Activated CD4-positive, alpha-beta T cell treated with anti-CD3 and anti-CD28 coated beads, Interleukin-2, Interleukin-6, amounts not matched to agents 100 ng/mL and 50 ng/mL, durations not matched to agents 16 hours and 8 hours (primary cell): ENCODE results near the gene LARGE2.
"Not testable (repeated sequence)": the region's sequence is repeated elsewhere in the genome, so short reads cannot be mapped to it uniquely, and the experiment has no call there.

ENCODE experiments used
- DNase-seq: peaks from one replicate; pipeline ENCODE4 v3.0.0-alpha.2; 2020

LARGE2 gene

GRCh38 chr11:45896422-45896984 lies 26.0 kb upstream of the LARGE2 start:
- no peak for DNase-seq

- DNase-seq, result no peak
Observed at GRCh38 chr11:45897556-45897955, 24.9 kb upstream of the LARGE2 start.

- DNase-seq, result no peak
Observed at GRCh38 chr11:45899086-45899447, 23.4 kb upstream of the LARGE2 start.

GRCh38 chr11:45899448-45900174 lies 22.8 kb upstream of the LARGE2 start:
- DNase-seq, result peak; percentile 68

GRCh38 chr11:45900175-45900800 lies 22.2 kb upstream of the LARGE2 start:
- DNase-seq, result not testable (repeated sequence)

- no peak for DNase-seq
Observed at GRCh38 chr11:45900916-45901617, 21.4 kb upstream of the LARGE2 start.

GRCh38 chr11:45901626-45902025 lies 20.8 kb upstream of the LARGE2 start:
- DNase-seq, result no peak

- no peak for DNase-seq
Observed at GRCh38 chr11:45902452-45903380, 19.7 kb upstream of the LARGE2 start.

- DNase-seq, result no peak
Observed at GRCh38 chr11:45904309-45904915, 18.0 kb upstream of the LARGE2 start.

- no peak for DNase-seq
Observed at GRCh38 chr11:45905095-45905494, 17.4 kb upstream of the LARGE2 start.

- DNase-seq, result not testable (repeated sequence)
Observed at GRCh38 chr11:45905576-45905975, 16.9 kb upstream of the LARGE2 start.

- no peak for DNase-seq
Observed at GRCh38 chr11:45906096-45906682, 16.3 kb upstream of the LARGE2 start.

GRCh38 chr11:45906965-45907611 lies 15.4 kb upstream of the LARGE2 start, which contains the start of gene FREY1:
Gene FREY1 (minus strand): TSS chr11:45907271. CDS start chr11:45907245, 26 bp downstream.
- DNase-seq, result no peak

- no peak for DNase-seq
Observed at GRCh38 chr11:45907911-45908370, 14.5 kb upstream of the LARGE2 start.

- DNase-seq, result no peak
Observed at GRCh38 chr11:45909594-45910475, 12.6 kb upstream of the LARGE2 start.

GRCh38 chr11:45910623-45911022 lies 11.8 kb upstream of the LARGE2 start:
- DNase-seq, result no peak

GRCh38 chr11:45913514-45913913 lies 8.9 kb upstream of the LARGE2 start:
- DNase-seq, result no peak

GRCh38 chr11:45913942-45914635 lies 8.4 kb upstream of the LARGE2 start:
- DNase-seq, result no peak

- DNase-seq, result no peak
Observed at GRCh38 chr11:45915446-45915845, 7.0 kb upstream of the LARGE2 start.
